ENCODE data around the gene PLPP4.

The PLPP4 gene

DNA sequence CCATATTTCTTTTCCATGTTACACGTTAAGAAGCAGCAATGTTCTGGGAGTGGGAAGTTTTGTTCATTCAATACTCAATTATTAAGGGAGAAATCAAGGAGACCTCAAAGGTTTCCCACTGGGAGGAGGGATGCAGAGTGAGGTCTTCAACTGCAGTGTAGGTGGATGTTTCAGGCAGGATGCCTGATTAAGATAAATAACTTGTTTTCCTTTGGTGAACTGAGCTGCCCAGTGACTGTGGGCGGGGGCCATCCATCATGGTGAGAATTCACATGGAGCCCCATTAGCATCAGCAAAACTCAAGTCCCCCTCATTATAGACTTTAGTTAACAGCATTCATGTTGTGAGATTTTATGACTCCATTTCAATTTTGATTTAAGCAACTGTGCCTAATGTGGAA is 121.1 kb downstream of the PLPP4 start:
- no peak for DNase-seq (ENCODE audit: low spot score)

DNA sequence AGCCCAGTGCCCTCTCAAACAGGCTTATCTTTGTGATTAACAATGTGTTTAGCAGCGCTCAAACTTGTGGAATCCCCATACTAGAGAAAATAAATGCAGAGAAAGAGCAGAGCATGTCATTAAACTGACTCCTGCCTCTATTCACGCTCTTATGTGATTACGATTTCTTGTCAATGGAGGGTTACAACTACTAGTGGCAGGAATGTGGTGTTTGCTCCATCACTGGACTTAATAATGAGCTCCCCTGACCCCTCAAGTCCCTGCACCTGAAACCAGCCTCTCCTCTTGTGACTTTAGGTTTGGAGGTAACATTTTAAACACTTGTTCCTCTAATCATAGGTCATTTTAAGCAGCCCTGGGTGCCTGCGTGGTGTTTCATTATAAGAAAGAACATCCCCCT is 121.9 kb downstream of the PLPP4 start:
- no peak for DNase-seq (ENCODE audit: low spot score)

GRCh38 chr10:120580918-120581895 is 124.2 kb downstream of the PLPP4 start:
- no peak for DNase-seq (ENCODE audit: low spot score)

DNA sequence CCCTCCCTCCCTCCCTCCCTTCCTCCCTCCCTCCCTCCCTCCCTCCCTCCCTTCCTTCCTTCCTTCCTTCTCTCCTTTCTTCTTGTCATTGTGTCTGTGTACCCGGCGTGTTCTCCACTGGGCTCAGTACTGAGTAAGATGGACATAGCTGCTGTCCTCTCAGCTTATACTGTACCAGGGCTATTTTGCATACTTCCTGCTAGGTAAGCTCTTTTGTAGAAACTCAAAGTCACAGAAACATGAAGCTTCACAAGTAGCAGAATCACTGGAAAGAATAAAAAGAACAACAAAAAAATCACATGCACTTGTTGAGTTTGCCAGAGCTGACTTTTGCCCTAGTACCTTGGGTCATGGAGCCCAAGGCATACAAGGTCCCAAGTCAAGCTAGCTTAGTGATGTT is 125.7 kb downstream of the PLPP4 start:
- no peak for DNase-seq (ENCODE audit: low spot score)

GRCh38 chr10:120583424-120584108 is 126.5 kb downstream of the PLPP4 start:
- DNase-seq (ENCODE audit: low spot score) = no peak

DNA sequence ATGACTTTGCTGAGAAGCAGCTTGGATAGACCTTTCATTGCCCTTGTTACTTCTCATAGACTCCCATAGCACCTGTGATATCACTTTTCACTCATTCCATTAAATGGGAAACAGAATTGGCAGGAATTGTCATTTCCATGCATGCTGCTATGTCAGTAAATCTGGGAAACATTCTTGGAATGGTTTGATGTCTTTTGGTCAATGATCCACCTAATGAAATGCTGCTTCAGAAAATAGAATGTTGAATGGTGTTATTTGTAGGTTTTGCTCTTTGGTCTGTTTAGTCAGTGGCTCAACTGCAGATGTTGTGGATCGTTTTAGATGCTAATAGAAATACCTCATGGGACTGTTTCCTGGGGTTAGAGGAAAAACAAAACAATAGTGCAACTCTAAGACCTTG is 127.8 kb downstream of the PLPP4 start:
- no peak for DNase-seq (ENCODE audit: low spot score)

DNA sequence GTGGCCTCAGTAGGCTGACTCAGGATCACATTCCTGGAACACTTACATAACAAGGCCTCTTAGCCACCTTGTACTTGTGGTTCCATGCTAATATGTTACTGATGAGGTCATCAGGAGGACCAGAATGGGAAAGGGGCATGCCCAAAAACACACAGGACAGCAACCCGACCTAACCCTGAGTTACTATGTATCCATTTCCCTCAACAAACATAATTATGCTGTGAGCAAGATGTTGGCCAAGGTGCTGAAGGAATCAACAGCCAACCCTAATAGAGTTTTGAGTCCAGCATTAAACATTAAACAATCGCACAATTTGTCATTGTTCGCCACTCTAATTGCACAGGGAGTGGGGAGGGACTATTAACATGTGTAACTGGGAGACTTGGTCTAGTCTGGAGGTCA is 129.4 kb downstream of the PLPP4 start:
- DNase-seq (ENCODE audit: low spot score) = no peak

- no peak for DNase-seq (ENCODE audit: low spot score)
These were observed 130.0 kb downstream of the PLPP4 start for GRCh38 chr10:120587061-120587460.

GRCh38 chr10:120588311-120588710 is 131.3 kb downstream of the PLPP4 start:
- DNase-seq (ENCODE audit: low spot score) = no peak

- DNase-seq (ENCODE audit: low spot score) = no peak
These were observed 136.7 kb downstream of the PLPP4 start for GRCh38 chr10:120593693-120594092.

DNA sequence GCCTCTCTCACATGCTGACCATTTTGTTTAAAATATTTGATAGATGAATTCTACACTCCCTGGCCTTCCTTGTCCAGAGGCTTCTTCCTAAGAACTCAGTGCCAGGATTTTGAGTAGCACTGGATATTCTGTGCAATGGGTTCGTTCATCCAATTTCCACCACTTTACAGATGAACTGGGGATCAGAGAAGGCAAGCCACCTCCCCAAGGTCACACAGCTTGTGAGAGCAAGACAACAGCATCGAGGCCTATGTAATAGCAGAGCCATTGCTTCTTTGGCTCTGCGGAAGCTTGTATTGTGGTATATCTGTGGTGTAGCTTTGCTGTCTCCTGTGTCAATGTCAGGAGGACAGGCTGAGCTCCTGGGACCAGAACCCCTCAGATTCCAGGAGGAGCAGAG is 140.9 kb downstream of the PLPP4 start:
- DNase-seq (ENCODE audit: low spot score) = no peak

DNA sequence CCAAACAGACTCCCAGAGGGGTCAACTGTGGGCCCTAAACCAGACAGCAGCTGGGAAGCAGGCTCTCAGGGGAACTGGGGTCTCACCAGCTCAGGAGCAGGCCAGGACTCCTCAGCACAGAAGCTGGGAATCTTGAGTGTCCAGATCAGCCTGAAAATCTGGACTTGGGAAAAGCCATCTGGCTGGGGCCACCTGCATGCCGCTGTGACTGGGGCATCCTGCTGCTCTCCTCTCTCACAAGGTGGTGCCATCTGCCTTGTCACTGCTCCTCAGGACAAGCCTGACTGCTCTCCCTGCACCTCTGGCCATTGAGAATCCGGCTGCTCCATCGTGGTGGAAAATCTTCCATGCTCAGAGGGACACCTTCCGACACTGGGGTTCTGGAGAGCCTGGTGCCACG is 141.4 kb downstream of the PLPP4 start:
- no peak for DNase-seq (ENCODE audit: low spot score)

DNA sequence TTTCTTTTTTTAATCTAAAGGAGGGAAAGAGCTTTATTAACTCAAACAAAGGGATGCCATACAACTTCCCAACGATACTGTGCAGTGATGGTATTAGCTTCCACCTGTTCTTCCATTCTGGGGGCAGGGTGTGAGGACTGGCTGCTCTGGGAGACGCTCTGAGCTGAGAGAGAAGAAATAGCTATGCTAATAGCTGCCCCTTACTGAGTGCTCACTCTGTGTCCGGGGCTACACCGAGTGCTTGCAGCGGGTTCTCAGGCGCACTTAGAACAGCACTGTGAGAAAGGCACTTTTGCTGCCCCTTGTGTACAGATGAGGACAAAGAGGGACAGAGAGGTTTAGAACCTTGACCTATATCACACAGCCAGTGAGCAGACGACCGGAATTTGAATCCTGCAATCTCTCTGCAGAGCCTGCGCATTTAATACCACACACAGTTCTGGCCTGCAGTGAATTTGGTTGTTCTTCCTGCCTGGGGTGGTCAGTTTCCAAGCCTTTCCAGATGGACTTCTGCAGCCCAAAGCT is 142.2 kb downstream of the PLPP4 start:
- DNase-seq (ENCODE audit: low spot score) = no peak

DNA sequence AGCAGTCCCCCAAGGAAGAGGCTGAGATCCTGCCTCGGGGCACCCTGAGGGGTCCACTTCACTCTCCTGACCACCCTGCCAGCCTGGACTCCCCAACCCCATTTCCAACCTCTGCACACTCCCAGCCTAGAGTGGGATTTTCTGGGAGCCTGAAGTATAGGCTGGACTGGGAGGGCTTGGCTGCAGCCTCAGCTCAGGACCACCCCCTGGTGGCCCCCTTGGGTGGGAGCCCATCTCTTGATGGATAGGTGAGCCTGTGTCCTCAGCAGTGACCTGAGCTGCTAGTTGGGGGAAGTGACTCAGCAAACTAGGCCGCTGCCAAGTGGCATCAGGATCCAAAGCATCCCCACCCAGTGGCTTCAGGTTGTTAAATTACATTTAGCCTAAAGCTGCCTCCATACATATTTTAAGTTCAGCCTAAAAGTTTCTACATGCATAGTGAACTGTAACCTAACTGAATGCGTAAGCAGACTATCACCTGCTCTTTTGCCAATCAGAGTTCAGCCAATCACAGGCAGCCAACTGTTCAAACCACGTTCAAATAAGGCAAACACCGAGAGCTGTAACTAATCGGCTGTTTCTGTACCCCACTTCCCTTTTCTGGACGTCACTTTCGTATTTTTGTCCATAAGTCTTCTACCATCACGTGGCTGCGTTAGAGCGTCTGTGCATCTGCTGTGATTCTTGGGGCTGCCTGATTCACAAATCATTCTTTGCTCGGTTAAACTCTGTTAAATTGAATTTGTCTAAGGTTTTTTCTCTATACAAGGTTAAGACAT is 144.0 kb downstream of the PLPP4 start:
- peak; percentile 24 for DNase-seq (ENCODE audit: low spot score)

- DNase-seq (ENCODE audit: low spot score) = no peak
These were observed 145.0 kb downstream of the PLPP4 start for GRCh38 chr10:120601999-120602398.

- no peak for DNase-seq (ENCODE audit: low spot score)
These were observed 148.4 kb downstream of the PLPP4 start for GRCh38 chr10:120605410-120605809.

DNA sequence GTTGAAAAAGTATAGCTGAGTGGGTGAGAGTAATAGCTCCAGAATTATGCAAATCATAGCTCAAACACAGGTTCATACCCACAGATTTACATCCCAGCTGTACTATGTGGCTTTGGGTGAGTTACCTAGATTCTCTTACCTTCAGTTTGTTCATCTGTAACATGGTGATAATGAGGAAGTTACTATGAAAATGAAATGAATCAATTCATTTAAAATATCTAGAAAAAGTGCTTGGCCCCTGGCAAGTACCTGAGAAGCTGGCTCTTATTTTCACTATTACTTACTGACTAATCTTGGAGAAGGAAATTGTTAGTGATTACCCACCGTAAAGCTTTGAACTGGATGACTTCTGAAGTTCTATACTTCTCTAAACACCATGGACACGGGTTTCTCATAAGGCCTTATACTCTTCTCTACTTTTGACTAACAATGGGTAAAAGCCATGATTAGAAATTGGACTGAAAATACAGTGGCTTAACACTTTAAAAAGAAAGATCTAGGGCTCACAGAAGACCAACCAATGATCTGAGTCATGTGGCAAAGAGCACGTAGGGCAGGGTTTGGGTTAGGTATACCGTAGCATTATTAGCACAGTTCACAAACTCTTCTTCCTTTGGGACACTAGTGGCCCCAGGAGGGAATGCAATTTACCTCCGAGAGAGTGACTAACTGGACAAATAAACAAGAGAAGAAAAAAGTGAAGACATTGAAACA is 149.2 kb downstream of the PLPP4 start:
- no peak for DNase-seq (ENCODE audit: low spot score)

GRCh38 chr10:120607016-120607709 is 150.1 kb downstream of the PLPP4 start:
- no peak for DNase-seq (ENCODE audit: low spot score)

DNA sequence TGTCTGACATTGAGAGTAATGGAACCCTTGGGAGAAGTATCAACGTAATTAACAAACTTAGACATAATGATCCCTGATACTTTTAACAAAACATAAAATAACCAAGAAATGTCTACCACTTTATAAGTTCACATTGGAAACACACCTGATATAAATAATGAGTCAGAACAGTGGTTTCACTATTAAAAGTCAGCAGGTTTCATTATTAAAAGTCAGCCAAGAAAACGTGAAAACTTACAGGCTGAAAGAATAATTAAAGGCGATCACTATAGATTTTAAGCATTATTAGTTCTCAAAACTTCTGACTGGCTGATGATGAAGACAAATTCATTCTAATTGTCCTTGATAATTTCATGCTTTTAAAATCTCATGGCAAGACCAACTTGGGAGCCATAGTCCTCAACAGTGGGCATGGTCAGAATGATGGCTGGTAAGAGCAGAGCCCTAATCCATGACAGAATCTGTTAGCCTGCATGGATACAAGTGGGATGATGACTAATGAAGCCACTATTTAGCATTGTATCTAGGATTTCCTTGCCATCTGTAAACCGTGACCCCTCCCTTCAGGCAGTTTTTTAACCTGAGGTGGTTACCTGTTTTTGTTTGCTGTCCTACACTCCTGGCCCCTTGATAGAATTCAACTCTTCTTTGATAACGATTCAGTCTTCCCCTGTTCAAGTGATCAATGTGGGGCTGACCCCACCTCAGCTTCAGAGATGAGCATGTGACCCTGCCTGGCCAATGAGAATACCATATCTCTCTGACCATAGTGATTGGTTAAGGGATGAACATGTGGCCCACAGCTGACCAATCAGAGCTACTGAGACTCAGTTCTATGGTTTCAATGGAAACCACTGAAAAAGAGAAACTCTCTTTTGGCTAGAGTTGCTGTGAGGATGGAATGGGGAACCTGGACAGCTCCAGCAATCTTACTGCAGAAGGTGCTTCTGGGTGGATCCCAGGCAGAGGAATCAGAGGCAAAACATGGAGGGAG is 151.0 kb downstream of the PLPP4 start:
- no peak for DNase-seq (ENCODE audit: low spot score)

- DNase-seq (ENCODE audit: low spot score) = peak; percentile 23
These were observed 152.0 kb downstream of the PLPP4 start for GRCh38 chr10:120609006-120609405.
